Smooth muscle cell (in vitro differentiated cells): ENCODE measurements around the gene ABL1. TPM values are rescaled to one million over a fixed set of nuclear protein-coding genes. Genes with fewer than 3 reads are reported as not detected.

Experiments
- DNase-seq: peaks from one replicate; lab custom pipeline; 2025; ENCODE audit not compliant: unreplicated experiment; lab: John Stamatoyannopoulos, UW
- H2AFZ ChIP-seq: fragments of 200-600 bp; sonication (generic); 2 replicates; pipeline ENCODE4 v1.6.0; 2016; ENCODE audit warnings: antibody characterized with exemption, low read depth, mild to moderate bottlenecking
- H3F3A ChIP-seq: fragments of 200-600 bp; sonication (generic); 2 replicates; pipeline ENCODE4 v1.6.0; 2017; ENCODE audit warnings: antibody characterized with exemption, low read depth
- H3K27ac ChIP-seq: fragments of 200-600 bp; sonication (generic); 2 replicates; pipeline ENCODE4 v1.5.1; 2016; ENCODE audit warnings: low read depth, mild to moderate bottlenecking
- H3K27me3 ChIP-seq: fragments of 200-600 bp; sonication (generic); 2 replicates; pipeline ENCODE4 v1.6.1; 2016; ENCODE audit warnings: low read depth, mild to moderate bottlenecking
- H3K36me3 ChIP-seq: fragments of 200-600 bp; sonication (generic); 2 replicates; pipeline ENCODE4 v1.5.1; 2016; ENCODE audit warnings: low read depth
- H3K4me1 ChIP-seq: fragments of 200-600 bp; sonication (generic); 2 replicates; pipeline ENCODE4 v1.5.1; 2016; ENCODE audit warnings: low read depth
- H3K4me2 ChIP-seq: fragments of 200-600 bp; sonication (generic); 2 replicates; pipeline ENCODE4 v1.6.0; 2016; ENCODE audit warnings: mild to moderate bottlenecking
- H3K4me3 ChIP-seq: fragments of 200-600 bp; sonication (generic); 2 replicates; pipeline ENCODE4 v1.5.1; 2016; ENCODE audit warnings: mild to moderate bottlenecking
- H3K79me2 ChIP-seq: fragments of 200-600 bp; sonication (generic); 2 replicates; pipeline ENCODE4 v1.6.0; 2016; ENCODE audit warnings: low read depth, mild to moderate bottlenecking
- H3K9ac ChIP-seq: fragments of 200-600 bp; sonication (generic); 2 replicates; pipeline ENCODE4 v1.6.0; 2016; ENCODE audit warnings: low read depth
- H3K9me3 ChIP-seq: fragments of 200-600 bp; sonication (generic); replicated peaks from 2 replicates; pipeline ENCODE4 v1.5.1; 2016; ENCODE audit warnings: low read depth
- H4K20me1 ChIP-seq: fragments of 200-600 bp; sonication (generic); 2 replicates; pipeline ENCODE4 v1.6.0; 2016; ENCODE audit warnings: low read depth
- WGBS: methylation state at CpG from one replicate; pipeline ENCODE4 v1.1.7; 2016; ENCODE audit warnings: low lambda C conversion rate; 5-methylcytosine and 5-hydroxymethylcytosine counted together
- polyA plus RNA-seq: library from polyadenylated mRNA; unstranded; fragments of >200 nt; fragmentation: Nextera tagmentation; extraction: Ambion mirVana; gene quantifications from 2 replicates; pipeline ENCODE4 v1.2.1, GENCODE V29; 2016
- total RNA-seq: library from RNA; depleted of rRNA; stranded (reverse); fragments of >200 nt; gene quantifications from 2 replicates; pipeline ENCODE4 v1.2.3, GENCODE V29; 2014
- TF ChIP-seq, protein P1 (sequence below): fragments of 200-600 bp; sonication (generic); IDR thresholded peaks from 2 replicates; pipeline ENCODE4 v1.5.1; 2017; ENCODE audit warnings: borderline replicate concordance, mild to moderate bottlenecking, antibody characterized with exemption; ENCODE audit not compliant: insufficient read depth, poor library complexity, severe bottlenecking

ABL1 gene
- total and polyA plus RNA-seq, 2 experiments from 2014 or later, result 38.2 to 51.0 TPM

DNA sequence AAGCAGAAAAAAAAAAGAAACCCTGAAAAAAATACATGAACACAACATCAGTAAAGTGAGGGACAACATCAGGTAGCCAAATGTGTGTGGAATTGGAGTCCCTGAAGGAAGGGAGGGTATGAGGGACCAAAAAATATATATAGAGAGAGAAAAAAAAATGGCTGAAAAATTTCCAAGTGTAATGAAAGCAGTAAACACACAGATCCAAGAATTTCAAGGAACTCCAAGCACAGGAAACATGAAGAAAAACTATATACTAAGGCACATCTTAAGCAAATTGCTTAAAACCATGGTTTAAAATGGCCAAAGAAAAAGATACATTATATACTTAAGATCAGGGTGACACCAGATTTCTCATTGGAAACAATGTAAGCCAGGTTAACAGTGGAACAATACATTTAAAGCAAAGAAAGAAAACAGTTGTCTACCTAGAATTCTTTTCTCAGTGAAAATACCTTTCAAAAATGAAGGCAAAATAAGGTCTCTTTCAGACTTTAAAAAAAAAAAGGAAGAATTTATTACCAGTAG lies 24.4 kb upstream of the ABL1 start:
- peaks cover 4% of the 10 kb centered on the region for H3K4me1 ChIP-seq
- no peaks in the 10 kb centered on the region for H3K36me3 ChIP-seq
- H3K4me3 ChIP-seq, result no peak overlapping the region
- no peak overlapping the region for H3K9ac ChIP-seq
- H4K20me1 ChIP-seq, result peaks cover 8% of the 10 kb centered on the region
- H3K27ac ChIP-seq, result no peak overlapping the region
- H3K9me3 ChIP-seq, result no peaks in the 10 kb centered on the region
- no peaks in the 10 kb centered on the region for H3F3A ChIP-seq
- no peak overlapping the region for H3K4me2 ChIP-seq
- H3K79me2 ChIP-seq, result peaks cover 26% of the 10 kb centered on the region
- H2AFZ ChIP-seq, result no peak overlapping the region
- TF ChIP-seq, protein P1, sequence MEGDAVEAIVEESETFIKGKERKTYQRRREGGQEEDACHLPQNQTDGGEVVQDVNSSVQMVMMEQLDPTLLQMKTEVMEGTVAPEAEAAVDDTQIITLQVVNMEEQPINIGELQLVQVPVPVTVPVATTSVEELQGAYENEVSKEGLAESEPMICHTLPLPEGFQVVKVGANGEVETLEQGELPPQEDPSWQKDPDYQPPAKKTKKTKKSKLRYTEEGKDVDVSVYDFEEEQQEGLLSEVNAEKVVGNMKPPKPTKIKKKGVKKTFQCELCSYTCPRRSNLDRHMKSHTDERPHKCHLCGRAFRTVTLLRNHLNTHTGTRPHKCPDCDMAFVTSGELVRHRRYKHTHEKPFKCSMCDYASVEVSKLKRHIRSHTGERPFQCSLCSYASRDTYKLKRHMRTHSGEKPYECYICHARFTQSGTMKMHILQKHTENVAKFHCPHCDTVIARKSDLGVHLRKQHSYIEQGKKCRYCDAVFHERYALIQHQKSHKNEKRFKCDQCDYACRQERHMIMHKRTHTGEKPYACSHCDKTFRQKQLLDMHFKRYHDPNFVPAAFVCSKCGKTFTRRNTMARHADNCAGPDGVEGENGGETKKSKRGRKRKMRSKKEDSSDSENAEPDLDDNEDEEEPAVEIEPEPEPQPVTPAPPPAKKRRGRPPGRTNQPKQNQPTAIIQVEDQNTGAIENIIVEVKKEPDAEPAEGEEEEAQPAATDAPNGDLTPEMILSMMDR, result no peak
- H3K27me3 ChIP-seq, result no peaks in the 10 kb centered on the region
- DNase-seq, result no peak

DNA sequence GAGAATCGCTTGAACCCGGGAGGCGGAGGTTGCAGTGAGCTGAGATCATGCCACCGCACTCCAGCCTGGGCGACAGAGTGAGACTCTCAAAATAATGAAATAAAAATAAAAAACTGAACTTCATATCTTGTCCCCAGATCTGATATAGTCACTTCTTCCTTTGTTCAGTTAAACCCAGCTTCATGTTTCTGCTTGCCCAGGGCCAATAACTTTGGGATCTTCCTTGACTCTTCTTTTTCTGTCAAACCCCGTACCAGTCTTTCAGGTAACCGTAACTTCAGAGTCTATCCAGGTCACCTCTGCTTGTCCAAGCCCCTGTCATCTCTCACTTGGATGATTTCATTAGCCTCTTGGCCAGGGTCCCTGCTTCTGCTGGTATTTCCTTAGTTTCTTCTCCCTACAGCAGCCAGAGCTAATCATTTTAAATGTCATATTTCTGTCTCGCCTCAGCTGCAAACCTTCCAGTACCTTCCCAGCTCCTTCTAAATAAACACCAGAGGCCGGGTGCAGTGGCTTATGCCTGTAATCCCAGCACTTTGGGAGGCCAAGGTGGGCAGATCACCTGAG lies 19.7 kb upstream of the ABL1 start:
- no peak overlapping the region for H3K9ac ChIP-seq
- H2AFZ ChIP-seq, result no peak overlapping the region
- WGBS, result 85% methylated on average over 9 of the region's 9 CpGs
- no peaks in the 10 kb centered on the region for H3K36me3 ChIP-seq
- H3K4me1 ChIP-seq, result no peaks in the 10 kb centered on the region
- peaks cover 25% of the 10 kb centered on the region for H3K79me2 ChIP-seq
- no peak overlapping the region for H3K4me3 ChIP-seq
- H3K4me2 ChIP-seq, result no peak overlapping the region
- TF ChIP-seq, protein P1, result no peak
- DNase-seq, result no peak
- H3K9me3 ChIP-seq, result no peaks in the 10 kb centered on the region
- peaks cover 8% of the 10 kb centered on the region for H4K20me1 ChIP-seq
- no peak overlapping the region for H3K27ac ChIP-seq
- no peaks in the 10 kb centered on the region for H3K27me3 ChIP-seq
- H3F3A ChIP-seq, result no peaks in the 10 kb centered on the region

DNA sequence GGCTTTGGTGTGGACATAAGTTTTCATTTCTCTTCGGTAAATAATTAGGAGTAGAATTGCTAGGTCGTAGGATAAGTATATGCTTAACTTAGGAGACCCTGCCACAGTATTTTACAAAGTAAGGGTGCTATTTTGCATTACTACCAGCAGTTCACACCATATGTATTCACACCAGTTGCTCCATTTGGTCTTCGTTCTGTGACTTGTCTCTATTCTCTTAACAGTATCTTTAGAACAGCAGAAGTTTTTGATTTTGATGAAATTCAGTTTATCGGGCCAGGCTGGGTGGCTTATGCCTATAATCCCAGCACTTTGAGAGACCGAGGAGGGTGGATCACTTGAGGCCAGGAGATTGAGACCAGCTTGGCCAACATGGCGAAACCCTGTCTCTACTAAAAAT lies 17.1 kb upstream of the ABL1 start:
- Histone ChIP-seq H3K79me2 (peaks cover 32% of the 10 kb centered on the region), H3K4me2 (no peak overlapping the region)
- 88% methylated on average over 6 of the region's 6 CpGs for WGBS

More for the DNA sequence above, 17.1 kb upstream of the ABL1 start:
- no peak overlapping the region for H3K9ac ChIP-seq
- no peak overlapping the region for H3K4me3 ChIP-seq
- peaks cover 8% of the 10 kb centered on the region for H4K20me1 ChIP-seq
- H2AFZ ChIP-seq, result no peak overlapping the region
- no peaks in the 10 kb centered on the region for H3K36me3 ChIP-seq
- peaks cover 5% of the 10 kb centered on the region for H3F3A ChIP-seq
- DNase-seq, result no peak
- H3K27ac ChIP-seq, result no peak overlapping the region
- peaks cover 1% of the 10 kb centered on the region for H3K4me1 ChIP-seq
- no peaks in the 10 kb centered on the region for H3K27me3 ChIP-seq
- TF ChIP-seq, protein P1, result no peak
- H3K9me3 ChIP-seq, result no peaks in the 10 kb centered on the region
